Hindlimb muscle (tissue), 1 donor: ENCODE results near the gene PCOLCE2. TPM values are rescaled to one million over a fixed set of nuclear protein-coding genes. Genes with fewer than 3 reads are reported as not detected.
"Not testable (repeated sequence)": the region's sequence is repeated elsewhere in the genome, so short reads cannot be mapped to it uniquely, and the experiment has no call there.

Experiments
- DNase-seq: peaks from one replicate; pipeline ENCODE4 v3.0.0-alpha.2; 2013
- polyA plus RNA-seq: library from polyadenylated mRNA; unstranded; fragments of 120-200 nt; gene quantifications from one replicate; pipeline ENCODE4 v1.2.1, GENCODE V29; 2013; ENCODE audit not compliant: insufficient read length

Gene PCOLCE2
- polyA plus RNA-seq, 1 donor: 1.0 TPM

GRCh38 chr3:142898346-142899213 is 9.7 kb upstream of the PCOLCE2 start:
- no peak for DNase-seq

GRCh38 chr3:142897807-142898206 is 8.9 kb upstream of the PCOLCE2 start:
- no peak for DNase-seq

- DNase-seq: no peak
These were observed 8.1 kb upstream of the PCOLCE2 start for GRCh38 chr3:142896996-142897395.

- DNase-seq: no peak
These were observed 7.4 kb upstream of the PCOLCE2 start for GRCh38 chr3:142896201-142896755.

GRCh38 chr3:142894493-142894892 is 5.6 kb upstream of the PCOLCE2 start:
- no peak for DNase-seq

GRCh38 chr3:142892714-142893113 is 3.8 kb upstream of the PCOLCE2 start:
- no peak for DNase-seq

GRCh38 chr3:142890592-142890991 is 1.7 kb upstream of the PCOLCE2 start:
- no peak for DNase-seq

GRCh38 chr3:142889212-142890014 is 530 bp upstream of the PCOLCE2 start:
- DNase-seq: no peak

- peak; percentile 37 for DNase-seq
These were observed 793 bp downstream of the PCOLCE2 start for GRCh38 chr3:142888099-142888480.

GRCh38 chr3:142886940-142887339 is 1.9 kb downstream of the PCOLCE2 start:
- no peak for DNase-seq

GRCh38 chr3:142886021-142886420 is 2.9 kb downstream of the PCOLCE2 start:
- no peak for DNase-seq

GRCh38 chr3:142884531-142884930 is 4.4 kb downstream of the PCOLCE2 start:
- DNase-seq: no peak

- DNase-seq: not testable (repeated sequence)
These were observed 5.3 kb downstream of the PCOLCE2 start for GRCh38 chr3:142883534-142883933.

GRCh38 chr3:142881445-142882224 is 7.2 kb downstream of the PCOLCE2 start:
- DNase-seq: no peak

GRCh38 chr3:142878649-142879300 is 10.1 kb downstream of the PCOLCE2 start:
- no peak for DNase-seq

GRCh38 chr3:142876417-142876816 is 12.5 kb downstream of the PCOLCE2 start:
- DNase-seq: no peak

GRCh38 chr3:142875583-142876207 is 13.2 kb downstream of the PCOLCE2 start:
- DNase-seq: no peak

GRCh38 chr3:142875099-142875498 is 13.8 kb downstream of the PCOLCE2 start:
- no peak for DNase-seq

GRCh38 chr3:142868382-142868781 is 20.5 kb downstream of the PCOLCE2 start:
- DNase-seq: not testable (repeated sequence)

- no peak for DNase-seq
These were observed 21.8 kb downstream of the PCOLCE2 start for GRCh38 chr3:142866841-142867631.
